ENCODE data around the gene LRP3.

Gene LRP3

DNA sequence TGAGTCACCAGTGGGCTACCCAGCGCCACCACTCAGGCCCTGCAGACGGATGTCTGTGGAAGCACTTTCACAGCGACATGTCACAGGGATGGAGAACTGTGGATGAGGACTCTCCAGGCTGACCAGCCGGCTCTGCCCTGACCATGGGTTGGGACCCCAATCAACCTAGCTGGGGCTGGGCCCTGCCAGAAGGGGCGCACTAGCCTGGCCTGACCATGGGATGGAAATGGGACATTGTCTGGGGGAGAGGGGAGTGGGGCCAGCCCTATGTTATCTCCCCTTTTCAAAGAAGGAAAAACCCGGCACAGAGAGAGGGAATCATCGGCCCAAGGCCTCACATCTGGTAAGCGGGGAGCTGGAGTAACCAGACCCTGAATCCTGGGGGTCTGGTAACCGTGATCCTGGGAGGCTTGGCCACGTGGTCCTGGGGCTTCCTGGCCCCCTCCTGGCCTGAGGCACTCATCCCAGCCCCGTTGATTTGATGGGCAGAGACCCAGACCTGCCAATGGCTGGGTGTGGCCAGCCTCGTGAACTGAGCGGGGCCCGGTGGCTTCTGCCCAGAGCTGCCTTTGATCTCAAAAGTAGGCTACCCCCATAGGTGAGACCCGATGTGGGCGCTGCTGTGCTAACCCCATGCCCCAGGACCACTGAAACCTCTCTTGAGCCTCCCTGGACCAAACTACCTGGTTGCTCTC, 42.7 kb downstream of the LRP3 start:
- Histone ChIP-seq H3K27ac (ENCODE audit: low read depth, low read length) (no peak overlapping the region), H3K9me3 (ENCODE audit: low read length) (no peaks in the 10 kb centered on the region), H3K36me3 (ENCODE audit: insufficient read depth, low read length) (no peaks in the 10 kb centered on the region), H3K9ac (ENCODE audit: low read length) (no peak overlapping the region), H3K4me3 (ENCODE audit: low read depth in 1 of 2, low read length in 2 of 2) (no peak overlapping the region), H3K4me1 (ENCODE audit: insufficient read depth, low read length) (no peaks in the 10 kb centered on the region), H3K27me3 (ENCODE audit: control insufficient read depth in 1 of 2, insufficient read depth in 2 of 2, low read length in 2 of 2) (peaks cover 0 to 17% of the 10 kb centered on the region in 2 donors)

DNA sequence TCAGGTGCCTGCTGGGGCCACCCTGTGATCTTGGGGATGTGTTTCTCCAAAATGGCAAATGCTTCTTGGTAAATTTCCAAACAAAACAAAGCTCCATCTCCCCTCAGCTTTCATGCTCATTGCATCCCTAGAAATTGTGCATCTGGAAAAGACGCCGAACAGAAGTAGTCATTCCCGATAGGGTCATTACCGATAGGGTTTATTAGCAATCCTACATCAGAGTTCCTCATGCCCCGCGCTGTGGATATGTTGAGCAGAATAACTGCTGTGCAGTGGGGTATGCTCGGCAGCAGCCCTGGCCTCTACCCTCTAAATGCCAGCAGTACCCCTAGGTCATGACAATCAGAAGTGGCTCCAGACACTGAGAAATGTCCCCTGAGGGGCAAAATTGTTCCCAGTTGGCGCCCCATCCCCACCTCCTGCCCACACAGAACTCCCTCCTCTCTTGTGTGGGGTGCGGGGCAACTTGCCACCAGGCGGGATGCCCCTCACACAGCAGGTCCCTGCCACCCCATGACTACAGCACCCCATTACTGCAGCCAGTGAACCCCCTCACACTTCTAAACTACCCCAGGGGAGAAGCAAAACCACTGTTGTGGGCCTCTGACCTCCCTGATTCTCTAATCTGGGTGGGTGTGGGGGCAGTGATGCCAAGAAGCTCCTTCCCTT, 44.5 kb downstream of the LRP3 start:
- H3K27ac ChIP-seq (ENCODE audit: low read depth, low read length): no peak overlapping the region
- H3K9ac ChIP-seq (ENCODE audit: low read length): no peak overlapping the region
- H3K27me3 ChIP-seq (ENCODE audit: control insufficient read depth in 1 of 2, insufficient read depth in 2 of 2, low read length in 2 of 2): peaks cover 0 to 17% of the 10 kb centered on the region in 2 donors
- no peaks in the 10 kb centered on the region for H3K4me1 ChIP-seq (ENCODE audit: insufficient read depth, low read length)
- H3K4me3 ChIP-seq (ENCODE audit: low read depth in 1 of 2, low read length in 2 of 2): no peak overlapping the region
- no peaks in the 10 kb centered on the region for H3K36me3 ChIP-seq (ENCODE audit: insufficient read depth, low read length)
- no peaks in the 10 kb centered on the region for H3K9me3 ChIP-seq (ENCODE audit: low read length)

DNA sequence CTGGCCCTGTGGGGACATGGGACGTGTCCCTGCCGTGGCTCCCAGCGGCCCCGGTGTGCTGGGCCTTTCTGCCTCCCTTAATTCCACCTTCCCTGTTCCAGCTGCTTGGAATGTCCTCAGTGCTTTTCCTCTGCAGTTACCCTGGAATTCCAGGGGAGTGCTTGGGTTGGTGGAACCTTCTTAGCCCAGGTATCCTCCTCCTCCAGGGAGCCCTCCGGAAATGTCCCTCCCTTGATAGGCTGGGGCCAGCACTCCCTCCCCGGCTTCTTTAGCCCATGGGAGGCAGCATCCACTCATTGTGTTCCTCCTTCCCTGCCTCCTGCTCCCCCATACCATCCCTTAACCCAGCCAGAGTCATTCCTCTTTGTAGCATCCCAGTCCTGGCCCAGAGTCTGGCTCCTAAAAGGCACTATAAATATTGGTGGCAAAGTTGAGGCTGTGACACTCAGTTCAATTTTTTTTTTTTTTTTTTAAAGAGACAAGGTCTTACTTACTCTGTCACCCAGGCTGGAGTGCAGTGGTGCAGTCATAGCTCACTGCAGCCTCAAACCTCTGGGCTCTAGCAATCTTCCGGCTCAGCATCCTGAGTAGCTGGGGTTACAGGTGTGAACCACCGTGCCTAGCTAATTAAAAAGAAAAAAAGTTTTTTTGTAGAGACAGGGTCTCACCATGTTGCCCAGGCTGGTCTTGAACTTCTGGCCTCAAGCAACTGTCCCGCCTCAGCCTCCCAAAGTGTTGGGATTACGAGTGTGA, 45.3 kb downstream of the LRP3 start:
- Histone ChIP-seq H3K27ac (ENCODE audit: low read depth, low read length) (no peak overlapping the region), H3K27me3 (ENCODE audit: control insufficient read depth in 1 of 2, insufficient read depth in 2 of 2, low read length in 2 of 2) (peaks cover 0 to 13% of the 10 kb centered on the region in 2 donors), H3K9me3 (ENCODE audit: low read length) (no peaks in the 10 kb centered on the region), H3K9ac (ENCODE audit: low read length) (no peak overlapping the region), H3K36me3 (ENCODE audit: insufficient read depth, low read length) (no peaks in the 10 kb centered on the region), H3K4me1 (ENCODE audit: insufficient read depth, low read length) (no peaks in the 10 kb centered on the region), H3K4me3 (ENCODE audit: low read depth in 1 of 2, low read length in 2 of 2) (no peak overlapping the region)

DNA sequence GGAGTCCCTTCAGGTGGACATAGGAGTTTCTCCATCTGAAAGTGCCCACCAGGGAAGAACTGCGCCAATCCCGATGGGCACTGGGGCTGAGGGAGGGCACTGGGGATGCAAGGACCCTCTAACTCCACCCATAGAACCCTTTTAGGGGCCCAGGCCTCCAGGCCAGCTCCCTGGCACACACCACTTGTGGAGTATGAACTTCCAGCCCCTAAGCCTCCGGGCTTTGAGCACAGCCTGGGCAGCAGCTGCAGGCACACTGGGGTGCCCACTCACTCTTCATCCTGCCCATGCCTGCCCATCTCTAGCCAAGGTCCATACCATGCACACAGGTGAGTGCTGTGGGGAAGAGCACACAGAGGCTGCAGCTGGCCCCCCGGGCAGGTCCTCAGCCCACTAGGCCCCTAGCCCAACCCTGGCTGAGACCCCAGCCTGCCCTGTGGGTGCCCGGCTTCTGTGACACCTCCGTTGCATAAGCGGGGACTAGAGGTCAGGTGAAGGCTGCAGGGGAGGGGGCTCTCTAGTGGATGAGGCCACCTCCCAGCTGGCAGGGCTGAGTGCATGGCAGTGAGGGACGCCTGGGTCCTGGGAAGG, 46.1 kb downstream of the LRP3 start:
- Histone ChIP-seq H3K9ac (ENCODE audit: low read length) (no peak overlapping the region), H3K4me1 (ENCODE audit: insufficient read depth, low read length) (no peaks in the 10 kb centered on the region), H3K27me3 (ENCODE audit: control insufficient read depth in 1 of 2, insufficient read depth in 2 of 2, low read length in 2 of 2) (peaks cover 0 to 10% of the 10 kb centered on the region in 2 donors), H3K4me3 (ENCODE audit: low read depth in 1 of 2, low read length in 2 of 2) (no peak overlapping the region), H3K9me3 (ENCODE audit: low read length) (no peaks in the 10 kb centered on the region), H3K36me3 (ENCODE audit: insufficient read depth, low read length) (no peaks in the 10 kb centered on the region), H3K27ac (ENCODE audit: low read depth, low read length) (no peak overlapping the region)

DNA sequence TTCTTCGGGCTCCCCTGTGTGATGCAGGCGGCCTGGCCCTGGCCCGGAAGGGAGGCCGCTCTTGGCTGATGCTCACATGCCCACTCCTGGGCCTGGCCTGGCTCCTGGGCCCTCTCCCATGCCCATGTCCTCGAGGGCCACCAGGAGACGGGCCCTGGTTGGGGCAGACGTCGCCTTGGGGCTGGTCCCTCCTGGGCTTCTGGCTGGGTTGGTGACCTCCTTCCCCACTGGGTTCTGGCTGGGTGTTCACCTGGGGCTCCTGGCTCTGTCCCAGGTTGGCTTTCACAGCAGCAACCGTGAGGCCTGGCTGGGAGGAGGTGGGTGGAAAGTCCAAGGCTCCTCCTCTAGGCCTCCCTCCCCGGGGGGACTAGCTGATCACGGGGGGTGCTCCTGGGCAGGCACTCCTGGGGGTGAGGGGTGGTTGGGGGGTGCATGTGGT, 47.0 kb downstream of the LRP3 start:
- Histone ChIP-seq H3K9ac (ENCODE audit: low read length) (no peak overlapping the region), H3K27ac (ENCODE audit: low read depth, low read length) (no peak overlapping the region), H3K9me3 (ENCODE audit: low read length) (no peaks in the 10 kb centered on the region), H3K4me3 (ENCODE audit: low read depth in 1 of 2, low read length in 2 of 2) (no peak overlapping the region), H3K36me3 (ENCODE audit: insufficient read depth, low read length) (no peaks in the 10 kb centered on the region), H3K27me3 (ENCODE audit: control insufficient read depth in 1 of 2, insufficient read depth in 2 of 2, low read length in 2 of 2) (peaks cover 0 to 6% of the 10 kb centered on the region in 2 donors), H3K4me1 (ENCODE audit: insufficient read depth, low read length) (no peaks in the 10 kb centered on the region)

DNA sequence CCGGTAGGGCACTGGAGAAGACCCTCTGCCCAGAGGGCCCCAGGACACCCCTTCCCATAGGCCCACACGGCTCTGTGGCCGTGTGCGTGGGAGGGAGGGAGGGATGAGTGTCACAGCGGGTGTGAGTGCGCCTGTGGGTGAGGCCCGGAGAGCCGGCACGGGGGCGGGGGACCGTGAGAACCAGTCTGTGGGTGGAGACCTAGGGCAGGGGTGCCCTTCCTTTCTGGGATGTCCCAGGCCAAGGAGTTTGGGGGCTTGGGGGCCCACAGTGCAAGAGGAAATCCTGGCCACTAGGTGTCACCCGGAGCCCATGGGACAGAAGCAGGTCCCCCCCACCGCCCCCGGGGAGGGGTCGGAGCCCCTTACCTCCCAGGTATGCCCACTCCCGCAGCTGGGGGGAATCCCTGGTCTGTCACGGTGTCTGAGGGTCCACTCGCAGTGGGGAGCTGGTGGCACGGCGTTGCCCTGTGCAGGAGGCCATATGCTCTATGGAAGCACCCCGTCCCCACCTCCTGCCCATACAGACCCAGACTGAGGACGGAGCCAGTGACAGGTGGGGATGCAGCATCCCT, 47.5 kb downstream of the LRP3 start:
- H3K4me3 ChIP-seq (ENCODE audit: low read depth in 1 of 2, low read length in 2 of 2): no peak overlapping the region

DNA sequence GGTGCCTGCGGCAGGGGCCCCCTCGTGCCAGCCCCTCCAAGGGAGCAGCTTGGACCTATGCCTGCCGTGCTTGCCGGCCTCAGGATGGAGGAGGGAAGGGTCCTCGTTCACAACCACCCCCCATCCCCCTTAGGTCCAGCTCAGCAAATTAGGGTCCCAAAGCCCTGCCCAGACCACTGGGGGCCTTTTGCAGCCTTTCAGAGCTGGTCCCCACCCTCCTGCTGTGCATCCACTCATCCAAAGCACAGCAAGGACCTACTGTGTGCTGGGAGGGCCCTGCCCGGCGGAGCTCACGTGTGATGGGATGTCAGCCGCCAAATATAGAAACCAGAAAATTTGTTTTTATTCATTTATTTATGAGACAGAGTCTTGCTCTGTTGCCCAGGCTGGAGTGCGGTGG, 48.0 kb downstream of the LRP3 start:
- Histone ChIP-seq H3K27ac (ENCODE audit: low read depth, low read length) (no peak overlapping the region), H3K9ac (ENCODE audit: low read length) (no peak overlapping the region), H3K4me1 (ENCODE audit: insufficient read depth, low read length) (no peaks in the 10 kb centered on the region), H3K9me3 (ENCODE audit: low read length) (no peaks in the 10 kb centered on the region), H3K36me3 (ENCODE audit: insufficient read depth, low read length) (no peaks in the 10 kb centered on the region), H3K27me3 (ENCODE audit: control insufficient read depth in 1 of 2, insufficient read depth in 2 of 2, low read length in 2 of 2) (peaks cover 0 to 6% of the 10 kb centered on the region in 2 donors), H3K4me3 (ENCODE audit: low read depth in 1 of 2, low read length in 2 of 2) (no peak overlapping the region)

More for the DNA sequence above, 47.5 kb downstream of the LRP3 start:
- Histone ChIP-seq H3K4me1 (ENCODE audit: insufficient read depth, low read length) (no peaks in the 10 kb centered on the region), H3K9me3 (ENCODE audit: low read length) (no peaks in the 10 kb centered on the region), H3K27ac (ENCODE audit: low read depth, low read length) (no peak overlapping the region), H3K9ac (ENCODE audit: low read length) (no peak overlapping the region), H3K27me3 (ENCODE audit: control insufficient read depth in 1 of 2, insufficient read depth in 2 of 2, low read length in 2 of 2) (peaks cover 0 to 6% of the 10 kb centered on the region in 2 donors), H3K36me3 (ENCODE audit: insufficient read depth, low read length) (no peaks in the 10 kb centered on the region)

DNA sequence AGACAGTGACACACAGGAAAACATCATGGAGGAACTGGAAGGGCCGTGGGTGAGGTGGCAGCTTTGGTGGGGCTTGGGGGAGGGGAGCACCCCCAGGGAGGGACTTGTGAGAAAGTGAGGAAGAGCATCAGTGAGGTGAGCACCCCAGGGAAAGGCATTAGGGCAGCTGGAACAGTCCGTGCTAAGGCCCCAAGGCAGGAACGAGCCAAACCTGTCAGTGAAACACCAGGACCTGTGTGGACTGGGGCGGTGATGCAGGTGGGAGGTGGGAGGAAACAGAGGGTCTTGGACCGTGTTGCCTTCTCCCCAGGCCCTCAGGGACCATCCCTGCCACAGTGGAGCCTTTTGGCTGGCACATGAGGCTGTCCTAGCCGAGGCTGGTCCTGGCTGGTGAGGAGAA, 48.8 kb downstream of the LRP3 start:
- no peak overlapping the region for H3K4me3 ChIP-seq (ENCODE audit: low read depth in 1 of 2, low read length in 2 of 2)
- peaks cover 0 to 6% of the 10 kb centered on the region in 2 donors for H3K27me3 ChIP-seq (ENCODE audit: control insufficient read depth in 1 of 2, insufficient read depth in 2 of 2, low read length in 2 of 2)
- H3K27ac ChIP-seq (ENCODE audit: low read depth, low read length): no peak overlapping the region
- no peaks in the 10 kb centered on the region for H3K4me1 ChIP-seq (ENCODE audit: insufficient read depth, low read length)
- no peak overlapping the region for H3K9ac ChIP-seq (ENCODE audit: low read length)
- H3K9me3 ChIP-seq (ENCODE audit: low read length): no peaks in the 10 kb centered on the region
- H3K36me3 ChIP-seq (ENCODE audit: insufficient read depth, low read length): no peaks in the 10 kb centered on the region

DNA sequence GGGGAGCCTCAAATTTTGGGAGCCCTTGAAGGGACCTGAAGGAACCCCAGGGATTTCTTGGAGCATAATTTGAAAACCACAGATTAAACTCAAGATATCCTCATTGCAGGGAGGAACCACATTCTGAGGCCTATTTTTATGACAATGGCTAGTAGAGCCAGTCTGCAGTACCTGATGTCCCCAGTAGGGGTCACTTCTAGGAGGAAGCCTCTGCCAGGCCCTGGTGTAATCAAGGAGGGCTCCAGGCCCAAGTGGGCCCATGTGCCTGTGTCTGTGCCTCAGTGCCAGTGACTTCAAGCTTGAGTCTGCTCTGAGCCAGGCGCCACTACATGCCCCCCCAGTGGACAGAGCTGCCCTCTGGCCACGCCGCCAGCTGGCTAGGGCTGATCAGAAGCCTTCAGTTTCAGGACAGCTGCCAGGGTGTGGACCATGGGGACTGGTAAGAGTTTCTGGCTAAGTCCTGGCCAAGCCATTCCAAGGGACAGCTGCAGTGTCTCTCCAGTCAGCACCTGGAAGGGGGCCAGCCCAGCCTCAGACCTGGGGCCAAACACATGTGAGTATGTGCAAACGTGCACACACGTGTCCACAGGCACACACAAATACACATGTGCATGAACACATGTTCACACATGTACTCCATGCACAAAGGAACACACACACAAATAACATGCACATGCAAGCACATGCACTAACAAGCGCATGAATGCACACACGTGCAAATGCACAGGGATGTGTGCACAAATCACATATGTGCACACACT, 52.0 kb downstream of the LRP3 start:
- H3K4me1 ChIP-seq (ENCODE audit: insufficient read depth, low read length): no peaks in the 10 kb centered on the region

DNA sequence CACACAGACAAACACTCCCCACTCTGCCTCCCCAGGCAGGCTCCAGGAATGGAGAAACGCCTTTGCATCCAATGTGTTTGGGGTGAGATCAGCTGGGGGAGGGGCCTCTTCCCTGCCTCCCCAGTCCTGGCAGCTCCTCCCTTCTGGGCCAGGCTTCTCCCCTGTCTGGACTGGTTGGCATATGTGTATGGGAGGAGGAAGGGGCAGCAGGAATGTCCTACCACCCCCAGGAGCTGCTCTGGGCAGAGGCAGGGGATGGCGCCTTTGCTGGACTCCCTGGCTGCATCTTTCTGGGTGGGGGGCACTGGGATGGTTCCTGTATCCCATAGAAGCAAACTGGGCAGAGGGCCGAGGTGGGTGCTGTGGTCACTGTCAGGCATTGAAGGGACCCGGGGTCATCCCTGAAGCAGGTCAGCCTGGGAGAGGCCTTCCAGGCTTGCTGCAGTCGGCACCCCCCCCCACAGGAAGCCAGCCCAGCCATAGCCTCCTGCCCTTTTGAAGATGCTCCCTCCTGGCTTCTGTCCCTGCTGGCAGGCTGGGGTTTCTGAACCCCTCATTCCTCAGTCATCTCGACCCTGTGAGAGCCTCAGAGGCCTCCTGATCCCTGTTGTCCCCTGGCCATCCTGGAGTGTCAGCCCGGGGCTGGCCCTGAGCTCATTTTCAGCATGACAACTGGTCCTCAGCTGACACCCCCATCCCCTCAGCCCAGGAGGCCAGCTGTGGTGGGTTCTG, 52.7 kb downstream of the LRP3 start:
- H3K27me3 ChIP-seq (ENCODE audit: control insufficient read depth in 1 of 2, insufficient read depth in 2 of 2, low read length in 2 of 2): no peaks in the 10 kb centered on the region
- H3K4me3 ChIP-seq (ENCODE audit: low read depth in 1 of 2, low read length in 2 of 2): no peak overlapping the region
- H3K36me3 ChIP-seq (ENCODE audit: insufficient read depth, low read length): no peaks in the 10 kb centered on the region
- no peak overlapping the region for H3K9ac ChIP-seq (ENCODE audit: low read length)
- no peak overlapping the region for H3K27ac ChIP-seq (ENCODE audit: low read depth, low read length)
- H3K9me3 ChIP-seq (ENCODE audit: low read length): no peaks in the 10 kb centered on the region
- no peaks in the 10 kb centered on the region for H3K4me1 ChIP-seq (ENCODE audit: insufficient read depth, low read length)

More for the DNA sequence above, 52.0 kb downstream of the LRP3 start:
- H3K27ac ChIP-seq (ENCODE audit: low read depth, low read length): no peak overlapping the region
- no peaks in the 10 kb centered on the region for H3K9me3 ChIP-seq (ENCODE audit: low read length)
- peaks cover 0 to 3% of the 10 kb centered on the region in 2 donors for H3K27me3 ChIP-seq (ENCODE audit: control insufficient read depth in 1 of 2, insufficient read depth in 2 of 2, low read length in 2 of 2)
- no peaks in the 10 kb centered on the region for H3K36me3 ChIP-seq (ENCODE audit: insufficient read depth, low read length)
- no peak overlapping the region for H3K9ac ChIP-seq (ENCODE audit: low read length)
- H3K4me3 ChIP-seq (ENCODE audit: low read depth in 1 of 2, low read length in 2 of 2): no peak overlapping the region

Data from muscle layer of colon (tissue), 2 donors.